SU-DHL-6 (cell line): ENCODE results near the gene RESF1.

ENCODE experiments used
- CTCF ChIP-seq: fragments of 200-600 bp; sonication (generic); IDR thresholded peaks from one replicate; pipeline ENCODE4 v1.5.1; 2017; ENCODE audit warnings: antibody characterized with exemption, mild to moderate bottlenecking, low read length, moderate library complexity; ENCODE audit not compliant: insufficient read depth, poor library complexity, severe bottlenecking
- EZH2phosphoT487 ChIP-seq: fragments of 200-600 bp; sonication (generic), shearing (Covaris generic); conservative IDR thresholded peaks from 2 replicates; pipeline ENCODE4 v1.6.1; 2018; ENCODE audit warnings: mild to moderate bottlenecking, antibody characterized with exemption, low read length, moderate library complexity, mixed read lengths

- TF ChIP-seq CTCF (no peak), EZH2phosphoT487 (no peak)
Observed at GRCh38 chr12:31950088-31950487, 9.1 kb upstream of the RESF1 start.
